Measurements from ENCODE around the gene NPEPPS.

GRCh38 chr17:47621293-47622179 lies 90.6 kb downstream of the NPEPPS start:
- TF ChIP-seq POLR2A (IDR thresholded peaks at IDR 0.05), result peak in 1 of 2 donors; percentile 17
- TF ChIP-seq CTCF (IDR thresholded peaks at IDR 0.05), result no peak
